SK-N-MC (cell line): ENCODE results near the gene MRAP.

Experiments
- EZH2 ChIP-seq: fragments of 200-600 bp; sonication (generic); IDR thresholded peaks from one replicate; pipeline ENCODE4 v1.6.1; 2017; ENCODE audit warnings: antibody characterized with exemption
- FOXP2 ChIP-seq: optimal IDR thresholded peaks from 2 replicates; pipeline ENCODE3; 2011; ENCODE audit warnings: mild to moderate bottlenecking, moderate library complexity; ENCODE audit not compliant: insufficient read depth; ENCODE audit errors: extremely low read length, control extremely low read depth
- POLR2AphosphoS5 ChIP-seq: IDR thresholded peaks from 2 replicates; pipeline ENCODE4 v1.6.1; 2012; ENCODE audit warnings: mild to moderate bottlenecking, low read depth, low read length, borderline replicate concordance

DNA sequence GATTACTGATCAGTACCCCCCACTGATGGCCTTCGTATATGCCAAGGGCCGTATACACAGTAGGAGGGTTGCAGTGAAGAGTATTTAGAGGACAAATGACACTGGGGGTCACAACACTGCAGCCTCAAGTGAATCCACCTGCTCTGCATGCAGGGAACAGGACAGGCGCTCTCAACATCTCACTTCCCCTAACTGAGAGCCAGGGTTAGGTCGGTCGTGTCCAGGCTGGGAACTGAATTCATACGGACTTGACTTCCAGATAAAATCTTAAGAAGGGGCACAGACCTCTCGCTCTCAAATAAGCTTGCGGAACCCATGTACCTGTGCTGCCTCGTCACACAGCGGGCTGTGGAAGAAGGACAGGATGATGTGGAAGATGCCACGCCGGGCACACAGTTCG lies 22.8 kb downstream of the MRAP start:
- no peak for TF ChIP-seq POLR2AphosphoS5
- no peak for TF ChIP-seq EZH2
- no peak for TF ChIP-seq FOXP2
